ENCODE results near the gene SERPINH1.

DNA sequence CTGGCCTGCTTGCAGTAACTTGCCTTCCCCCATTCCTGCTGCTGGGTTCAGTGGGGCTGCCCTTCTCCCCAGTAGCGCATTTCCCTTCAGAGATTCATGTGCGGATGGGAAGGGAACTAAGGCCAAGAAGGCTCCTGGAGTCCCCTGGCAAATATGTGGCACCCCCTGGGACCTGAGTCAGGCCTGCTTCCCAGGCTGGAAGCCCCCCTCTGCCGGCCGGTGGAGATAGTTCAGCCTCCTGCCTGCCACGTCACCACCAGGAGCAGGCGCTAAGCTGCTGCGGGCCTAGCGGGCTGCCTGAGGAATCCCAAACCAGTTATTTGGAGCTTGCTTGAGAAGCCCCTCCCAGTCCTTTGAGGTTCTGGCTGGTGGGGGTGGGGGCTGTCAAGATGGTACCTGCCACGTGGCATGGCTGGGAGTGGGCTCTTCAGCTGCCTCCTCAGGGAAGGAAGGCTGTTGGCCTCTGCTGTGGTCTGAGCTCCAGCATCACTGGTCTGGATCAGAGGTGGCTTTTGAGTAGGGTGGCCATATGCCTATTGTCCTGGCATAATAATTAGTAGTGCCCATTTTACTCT, 2.0 kb downstream of the SERPINH1 start:
- TF ChIP-seq, protein P1, sequence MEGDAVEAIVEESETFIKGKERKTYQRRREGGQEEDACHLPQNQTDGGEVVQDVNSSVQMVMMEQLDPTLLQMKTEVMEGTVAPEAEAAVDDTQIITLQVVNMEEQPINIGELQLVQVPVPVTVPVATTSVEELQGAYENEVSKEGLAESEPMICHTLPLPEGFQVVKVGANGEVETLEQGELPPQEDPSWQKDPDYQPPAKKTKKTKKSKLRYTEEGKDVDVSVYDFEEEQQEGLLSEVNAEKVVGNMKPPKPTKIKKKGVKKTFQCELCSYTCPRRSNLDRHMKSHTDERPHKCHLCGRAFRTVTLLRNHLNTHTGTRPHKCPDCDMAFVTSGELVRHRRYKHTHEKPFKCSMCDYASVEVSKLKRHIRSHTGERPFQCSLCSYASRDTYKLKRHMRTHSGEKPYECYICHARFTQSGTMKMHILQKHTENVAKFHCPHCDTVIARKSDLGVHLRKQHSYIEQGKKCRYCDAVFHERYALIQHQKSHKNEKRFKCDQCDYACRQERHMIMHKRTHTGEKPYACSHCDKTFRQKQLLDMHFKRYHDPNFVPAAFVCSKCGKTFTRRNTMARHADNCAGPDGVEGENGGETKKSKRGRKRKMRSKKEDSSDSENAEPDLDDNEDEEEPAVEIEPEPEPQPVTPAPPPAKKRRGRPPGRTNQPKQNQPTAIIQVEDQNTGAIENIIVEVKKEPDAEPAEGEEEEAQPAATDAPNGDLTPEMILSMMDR (IDR thresholded peaks at IDR 0.05; ENCODE audit: insufficient read depth, low read length): no peak
- TF ChIP-seq REST (IDR thresholded peaks at IDR 0.05; ENCODE audit: insufficient replicate concordance, low read depth) (no peak), SPI1 (IDR thresholded peaks at IDR 0.05; ENCODE audit: borderline replicate concordance, low read depth) (no peak)

Data from HL-60 (cell line).